IPS-20b (cell line): ENCODE measurements around the gene SNX25.

Source experiments
- H3K27ac ChIP-seq: one replicate; pipeline ENCODE4 v1.5.1; 2013; ENCODE audit warnings: low read length
- H3K27me3 ChIP-seq: 2 replicates; pipeline ENCODE4 v1.6.1; 2013; ENCODE audit warnings: mild to moderate bottlenecking, low read length, inconsistent platforms; ENCODE audit not compliant: insufficient read depth
- H3K36me3 ChIP-seq: 2 replicates; pipeline ENCODE4 v1.6.1; 2013; ENCODE audit warnings: low read depth, mild to moderate bottlenecking, inconsistent platforms, low read length, moderate library complexity; ENCODE audit not compliant: insufficient read depth
- H3K4me1 ChIP-seq: 2 replicates; pipeline ENCODE4 v1.6.1; 2013; ENCODE audit warnings: mild to moderate bottlenecking, control low read depth, inconsistent platforms, low read length, moderate library complexity; ENCODE audit not compliant: insufficient read depth
- H3K4me3 ChIP-seq: 2 replicates; pipeline ENCODE4 v1.5.1; 2013; ENCODE audit warnings: mild to moderate bottlenecking, low read length, inconsistent platforms
- H3K9ac ChIP-seq: 2 replicates; pipeline ENCODE4 v1.6.1; 2013; ENCODE audit warnings: low read depth, mild to moderate bottlenecking, inconsistent platforms, low read length, moderate library complexity
- H3K9me3 ChIP-seq: 2 replicates; pipeline ENCODE4 v1.6.1; 2013; ENCODE audit warnings: mild to moderate bottlenecking, low read depth, low read length, inconsistent platforms; ENCODE audit not compliant: insufficient read depth

The SNX25 gene

GRCh38 chr4:185411849-185412248 is 202.5 kb downstream of the SNX25 start:
- H3K27me3 ChIP-seq = no peaks in the 10 kb centered on the region
- no peaks in the 10 kb centered on the region for H3K4me1 ChIP-seq
- no peak overlapping the region for H3K27ac ChIP-seq
- H3K36me3 ChIP-seq = peaks cover 55% of the 10 kb centered on the region
- no peak overlapping the region for H3K4me3 ChIP-seq
- H3K9me3 ChIP-seq = no peaks in the 10 kb centered on the region; the same call in 1 of the 2 replicates
- no peak overlapping the region for H3K9ac ChIP-seq

GRCh38 chr4:185412412-185412811 is 203.0 kb downstream of the SNX25 start:
- Histone ChIP-seq H3K9ac (no peak overlapping the region), H3K4me1 (no peaks in the 10 kb centered on the region), H3K27ac (no peak overlapping the region), H3K36me3 (peaks cover 59% of the 10 kb centered on the region), H3K27me3 (no peaks in the 10 kb centered on the region), H3K4me3 (no peak overlapping the region), H3K9me3 (no peaks in the 10 kb centered on the region; the same call in 1 of the 2 replicates)
